NCI-H524 treated with DMSO at 0.1 percent for 48 hours (cell line): ENCODE data around the gene RPL38.

ENCODE experiments used
- DNase-seq: peaks from one replicate; lab custom pipeline; 2025; lab: John Stamatoyannopoulos, UW

The RPL38 gene

DNA sequence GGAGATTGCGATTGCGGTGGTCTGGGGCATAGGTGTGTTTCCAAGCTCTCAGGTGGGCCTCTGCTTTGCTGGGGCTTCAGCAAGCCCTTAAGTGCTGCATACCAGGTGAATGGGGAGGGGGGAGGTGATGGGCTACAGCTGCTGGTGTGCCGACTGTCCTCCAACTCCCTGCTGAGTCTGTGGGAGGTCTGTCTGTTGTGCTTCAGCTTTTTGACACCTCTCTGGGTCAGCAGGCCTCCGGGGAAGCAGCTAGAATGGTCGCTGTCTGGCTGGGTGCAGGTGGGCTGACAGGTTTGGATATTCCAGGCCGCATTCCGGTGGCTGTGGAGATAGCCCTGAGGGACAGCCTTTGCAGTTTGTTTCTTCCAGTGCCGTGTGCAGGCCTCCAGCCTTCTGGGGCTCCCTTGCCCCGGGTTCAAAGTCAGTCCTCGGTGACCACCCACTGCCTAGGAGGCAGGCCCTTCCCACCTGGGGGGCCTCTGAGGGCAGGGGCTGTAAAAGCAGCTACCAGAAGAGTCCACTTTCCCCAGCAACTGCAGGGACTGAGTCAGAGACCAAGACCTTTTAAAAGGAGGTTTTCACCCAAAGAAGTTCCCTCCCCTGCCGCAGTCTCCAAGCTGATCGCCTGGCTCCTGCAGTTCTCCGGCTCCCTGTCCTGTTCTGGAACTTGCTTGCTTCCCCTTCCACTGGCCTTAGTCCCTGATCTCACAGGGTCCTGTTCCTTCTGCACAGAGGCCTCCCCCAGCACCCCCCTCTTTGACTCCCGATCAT lies 7.8 kb downstream of the RPL38 start:
- no peak for DNase-seq

DNA sequence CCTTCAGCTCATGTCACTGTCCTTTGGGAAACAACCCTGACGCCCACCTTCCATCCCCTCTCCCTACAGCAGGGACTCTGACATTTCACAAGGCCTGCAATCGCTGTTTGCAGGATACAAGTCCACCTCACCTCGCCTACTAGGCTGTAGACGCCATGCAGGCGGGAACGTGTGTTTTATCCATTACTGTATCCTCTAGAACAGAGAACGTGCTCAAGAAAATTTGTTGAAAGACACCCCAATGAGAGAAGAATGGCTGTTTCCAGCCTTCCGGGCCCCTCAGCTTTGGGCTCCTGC lies 8.4 kb downstream of the RPL38 start:
- no peak for DNase-seq

DNA sequence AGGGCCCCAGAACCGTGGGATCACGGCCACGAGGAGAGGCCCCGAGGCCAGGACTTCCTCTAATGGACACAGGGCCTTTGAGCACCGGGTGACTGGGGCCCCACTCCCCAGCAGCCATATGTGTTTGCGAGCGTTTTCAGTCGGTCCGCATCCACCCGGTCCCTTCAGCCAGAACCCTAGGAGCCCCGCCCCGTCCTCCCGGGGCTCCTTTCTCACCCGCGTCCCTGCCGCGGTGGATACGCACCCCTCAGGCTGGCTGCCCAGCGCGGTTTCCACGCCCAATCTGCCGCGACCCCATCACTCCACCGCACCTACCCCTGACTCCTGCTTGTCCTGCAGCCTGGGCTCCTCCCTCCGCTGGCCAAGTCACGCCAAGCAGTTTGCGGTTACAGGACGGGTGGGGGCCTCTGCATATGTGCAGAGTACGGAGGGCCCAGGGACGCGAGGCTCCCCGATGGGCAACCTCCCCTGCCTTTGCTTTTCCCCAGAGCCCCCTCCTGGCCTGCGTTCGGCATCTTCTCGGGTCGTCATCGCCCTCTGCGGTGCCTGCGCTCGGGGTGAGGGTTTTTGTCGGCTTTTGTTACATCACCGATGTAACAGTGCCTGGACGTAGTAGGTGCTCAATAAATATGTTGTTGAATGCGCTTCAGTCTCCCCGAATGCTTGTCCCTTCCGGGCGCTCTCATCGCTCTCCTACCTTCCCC lies 8.9 kb downstream of the RPL38 start:
- DNase-seq: no peak

DNA sequence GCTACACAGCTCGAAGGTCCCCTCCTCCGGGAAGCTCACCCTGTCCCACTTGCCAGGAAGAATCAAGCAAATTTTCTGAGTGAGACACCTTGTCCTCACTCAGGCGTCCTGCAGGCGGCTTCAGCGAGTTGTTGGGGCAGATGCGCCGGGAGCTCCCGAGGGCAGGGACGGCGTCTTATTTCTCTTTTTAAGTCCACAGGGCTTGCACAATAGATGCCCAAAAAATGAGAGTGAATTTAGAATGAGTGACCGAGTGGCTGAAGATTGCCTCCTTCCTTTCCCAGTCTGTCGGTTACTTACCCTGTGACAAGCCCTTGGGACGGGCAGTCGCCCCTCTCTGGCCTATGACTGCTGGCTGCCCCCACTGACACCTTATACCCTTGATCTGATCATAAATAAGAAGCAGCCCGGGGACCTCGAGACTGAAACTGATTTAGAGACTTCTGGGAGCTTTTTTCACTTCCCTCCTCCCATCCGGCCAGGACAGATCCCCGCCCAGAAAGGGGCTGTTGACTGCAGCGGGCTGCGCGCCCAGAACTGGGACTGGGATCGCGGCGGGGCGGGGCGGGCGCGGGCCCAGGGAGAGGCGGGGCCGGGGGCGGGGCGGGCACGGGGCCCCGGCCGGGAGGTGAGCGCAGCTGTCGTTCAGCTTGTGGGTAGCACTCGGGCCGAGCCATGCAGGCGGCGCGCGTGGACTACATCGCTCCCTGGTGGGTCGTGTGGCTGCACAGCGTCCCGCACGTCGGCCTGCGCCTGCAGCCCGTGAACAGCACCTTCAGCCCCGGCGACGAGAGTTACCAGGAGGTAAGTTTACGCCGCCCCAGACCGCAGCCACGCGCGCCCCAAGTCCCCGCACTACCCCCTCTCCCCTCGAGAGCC lies 9.7 kb downstream of the RPL38 start, which contains the start of gene TTYH2:
TTYH2 (plus strand) TSS at position 659 of the 879 bp plus-strand sequence; CDS start at position 676, 17 bp downstream.
- DNase-seq: peak; percentile 72

DNA sequence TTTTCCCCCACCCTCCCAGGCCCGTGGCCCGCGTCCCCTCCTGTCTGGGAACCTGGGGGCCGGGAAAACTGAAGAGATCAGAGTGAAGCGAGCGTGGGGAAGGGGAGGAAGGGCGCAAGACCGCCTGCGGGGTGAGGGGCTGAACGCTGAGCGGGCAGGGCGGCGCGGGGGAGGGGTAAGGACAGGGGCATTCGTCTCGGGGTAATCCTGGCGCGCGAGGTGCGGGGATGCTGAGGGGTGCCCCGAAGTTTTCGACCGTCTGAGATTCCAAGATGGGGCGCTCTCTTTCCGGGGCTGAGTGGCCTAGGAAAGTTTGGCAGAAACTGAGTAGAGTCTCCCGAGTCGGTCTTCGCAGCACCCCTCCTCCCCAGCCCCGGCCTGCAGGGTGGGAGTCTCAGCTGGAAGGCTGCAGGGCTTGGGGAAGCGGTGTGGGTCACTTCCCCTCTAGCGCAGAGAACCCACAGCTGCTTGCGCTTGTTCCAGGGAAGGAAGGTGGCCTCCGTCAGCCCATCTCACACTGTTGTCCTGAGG lies 10.4 kb downstream of the RPL38 start:
- DNase-seq: peak; percentile 12

DNA sequence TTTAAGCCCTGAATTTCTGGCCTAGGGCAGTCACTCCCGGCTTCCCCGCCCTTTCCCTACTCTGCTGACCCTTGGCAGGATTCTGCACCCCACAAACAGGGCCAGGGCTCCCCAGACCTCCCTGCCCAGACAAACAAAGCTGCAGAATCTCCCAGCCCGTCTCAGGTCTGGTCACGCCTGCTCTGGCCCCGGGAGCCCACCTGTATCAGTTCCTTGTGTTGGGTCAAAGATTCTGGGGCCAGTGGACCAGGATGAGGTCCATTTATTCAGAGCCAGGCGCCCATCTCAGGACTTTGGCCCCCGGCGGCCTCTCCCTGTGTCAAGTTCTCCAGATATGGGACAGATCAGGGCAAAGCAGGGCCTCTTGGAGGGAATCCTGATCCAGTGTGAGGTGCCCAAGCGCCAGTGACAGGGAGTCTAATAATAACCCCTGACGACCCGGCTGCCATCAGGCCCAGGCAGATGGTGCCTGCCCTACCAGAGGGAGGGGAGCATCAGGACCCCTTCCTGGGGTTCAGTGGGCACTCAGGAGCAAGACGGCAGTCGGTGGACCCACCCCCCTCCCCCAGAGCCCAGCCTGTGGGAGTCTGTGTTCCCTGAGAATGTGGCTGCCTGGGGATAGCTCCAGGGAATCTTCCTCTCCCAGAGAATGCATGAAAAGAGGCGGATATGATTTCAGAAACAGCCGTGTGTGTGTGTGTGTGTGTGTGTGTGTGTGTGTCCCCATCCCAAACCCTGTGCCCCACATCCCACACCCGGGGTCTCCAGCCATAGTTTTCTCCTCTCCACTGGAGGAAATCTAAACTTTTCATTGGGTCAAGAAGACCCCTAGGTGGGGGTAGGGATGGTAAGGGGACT lies 11.2 kb downstream of the RPL38 start:
- DNase-seq: no peak

DNA sequence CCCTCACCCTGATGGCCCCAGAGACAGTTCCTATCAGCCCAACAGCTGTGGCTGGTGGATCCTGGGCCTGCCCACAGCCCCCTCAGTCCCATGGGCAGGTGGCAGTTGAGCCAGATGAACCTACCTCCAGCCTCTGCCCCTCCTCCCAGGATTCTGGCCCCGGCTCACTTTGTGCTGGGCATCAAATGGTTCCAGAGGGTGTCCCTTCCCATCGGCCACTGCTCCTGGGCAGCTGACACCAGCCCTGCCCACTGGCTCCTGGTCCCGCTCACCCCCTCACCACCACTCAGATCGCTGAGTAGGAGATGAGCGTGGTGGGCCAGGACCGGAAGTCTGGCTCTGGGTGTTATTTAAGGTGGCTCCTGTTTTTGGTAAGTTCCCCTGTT lies 11.9 kb downstream of the RPL38 start:
- no peak for DNase-seq

DNA sequence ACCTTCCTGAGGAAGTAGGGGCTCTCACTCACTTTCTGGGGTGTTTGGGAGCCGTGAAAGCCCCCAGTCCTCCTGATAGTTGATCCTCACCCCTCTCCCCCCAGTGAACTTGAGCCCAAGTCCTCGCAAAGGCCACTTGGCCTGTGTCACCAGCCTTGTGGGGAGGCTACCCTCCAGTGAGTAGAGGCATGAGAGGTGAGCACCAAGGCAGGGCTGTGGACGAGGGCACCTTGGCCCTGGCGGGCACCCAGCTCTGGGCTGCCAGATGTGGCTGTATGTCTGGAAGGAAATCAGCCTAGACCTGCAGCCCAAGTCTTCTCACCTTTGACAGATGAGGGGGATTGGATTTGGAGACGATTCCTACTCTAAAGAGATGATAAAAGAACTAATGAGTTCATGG lies 13.0 kb downstream of the RPL38 start:
- no peak for DNase-seq

DNA sequence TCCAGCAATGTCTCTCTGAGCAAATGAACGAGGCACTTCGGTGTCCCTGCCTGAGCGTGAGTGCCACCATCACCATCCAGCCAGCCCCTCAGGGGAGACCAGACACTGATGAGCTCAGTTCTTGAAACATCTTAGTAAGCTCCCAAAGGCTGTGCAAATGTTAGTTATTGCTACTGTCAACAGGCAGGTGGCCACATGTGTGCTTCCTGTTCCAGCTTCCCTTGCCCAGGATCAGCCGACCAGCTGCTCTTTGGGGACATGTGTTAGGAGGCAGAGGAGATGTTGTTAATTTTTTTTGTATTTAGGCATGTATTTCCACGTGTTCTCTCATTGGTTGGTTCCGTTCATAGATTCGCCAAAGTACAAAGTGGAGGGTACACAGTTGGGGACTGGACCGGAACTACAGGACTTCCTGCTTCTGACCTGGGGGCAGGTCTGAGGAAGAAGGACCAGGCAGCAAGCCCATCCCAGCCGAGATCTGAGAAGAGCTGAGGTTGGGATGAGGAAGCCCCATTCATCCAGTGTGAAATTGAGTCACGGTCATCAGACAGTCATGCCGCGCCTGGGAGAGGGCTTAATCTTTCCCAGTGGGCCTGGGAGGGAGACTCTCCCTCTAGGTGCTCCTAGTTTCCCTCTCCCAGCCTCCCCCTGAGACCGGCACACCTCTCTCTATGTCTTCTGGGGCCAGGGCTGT lies 13.7 kb downstream of the RPL38 start:
- no peak for DNase-seq

DNA sequence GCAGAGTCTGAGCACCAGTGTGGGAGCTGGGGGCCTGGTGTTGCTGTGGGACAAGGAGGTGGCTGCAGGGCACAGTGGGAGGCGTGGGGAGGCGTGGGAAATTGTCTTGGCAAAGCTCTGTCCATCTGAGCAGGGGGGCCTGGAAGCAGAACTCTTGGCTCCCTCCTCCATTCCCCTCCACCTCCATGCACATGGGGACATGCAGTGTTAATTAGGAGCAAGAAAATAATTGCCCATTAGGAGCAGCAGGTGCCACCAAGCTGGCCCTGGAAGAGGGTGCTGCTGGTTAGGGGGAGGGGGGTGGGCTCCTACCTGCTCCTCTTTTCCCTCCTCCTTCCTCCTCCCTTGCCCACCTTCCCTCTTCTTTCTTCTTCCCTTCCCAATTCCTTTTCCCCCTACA lies 14.4 kb downstream of the RPL38 start:
- DNase-seq: no peak

DNA sequence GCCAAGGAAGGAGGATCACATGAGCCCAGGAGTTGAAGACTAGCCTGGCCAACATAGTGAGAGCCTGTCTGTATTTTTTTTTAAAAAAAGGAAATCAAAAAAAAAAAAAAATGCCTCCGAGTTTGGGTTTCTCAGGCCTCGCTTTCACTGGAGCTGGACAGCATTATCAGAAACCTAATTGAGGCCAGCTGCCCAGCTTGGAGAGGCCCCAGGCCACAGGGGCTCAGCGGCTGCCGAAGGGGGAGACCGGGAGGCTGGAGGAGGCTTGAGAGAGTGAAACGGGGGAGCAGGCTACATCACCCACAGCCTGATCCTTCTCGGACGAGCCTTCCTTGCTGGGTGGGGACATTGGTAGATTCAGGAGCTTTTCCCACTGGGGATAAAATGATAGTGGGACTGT lies 15.0 kb downstream of the RPL38 start:
- no peak for DNase-seq

DNA sequence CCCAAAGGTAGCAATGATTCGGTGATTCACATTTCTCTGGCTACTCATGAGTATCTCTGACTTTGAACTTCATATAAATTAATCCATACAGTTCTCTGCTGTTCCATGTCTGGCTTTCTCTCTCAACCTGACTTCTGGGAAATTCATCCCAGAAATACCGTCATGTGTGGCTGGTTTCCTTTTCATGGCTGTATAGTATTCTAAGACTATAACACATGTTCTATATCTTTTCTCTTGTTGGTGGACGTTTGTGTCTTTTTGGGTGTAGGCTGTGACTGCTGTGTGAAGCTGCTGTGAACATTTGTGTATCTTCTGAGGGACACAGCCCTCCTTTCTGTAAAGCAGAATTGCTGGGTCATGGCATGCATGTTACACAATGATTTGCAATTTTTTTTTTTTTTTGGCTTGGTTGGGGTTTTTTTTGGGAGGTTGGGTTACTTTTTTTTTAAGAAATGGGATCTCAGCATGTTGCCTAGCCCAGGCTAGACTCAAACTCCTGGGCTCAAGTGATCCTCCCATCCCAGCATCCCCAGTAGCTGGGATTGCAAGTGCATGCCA lies 16.2 kb downstream of the RPL38 start:
- no peak for DNase-seq

DNA sequence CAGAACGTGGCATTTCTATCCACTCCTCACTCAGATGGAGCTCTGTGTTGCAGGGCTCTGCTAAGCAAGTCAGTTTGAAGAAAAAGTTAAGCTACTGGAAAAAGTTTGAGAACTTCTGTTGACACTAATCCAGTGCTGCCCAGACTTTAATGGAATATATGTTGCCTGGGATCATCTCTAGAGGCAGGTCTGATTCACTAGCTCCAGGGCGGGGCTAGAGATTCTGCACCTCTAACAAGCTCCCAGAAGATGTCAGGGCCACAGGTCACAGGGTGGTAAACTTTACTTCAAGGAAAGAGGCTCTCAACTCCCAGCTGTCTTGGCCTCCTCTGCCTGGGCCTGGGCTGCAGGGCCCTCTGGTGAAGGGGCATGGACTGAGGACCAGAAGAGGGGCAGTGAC lies 16.7 kb downstream of the RPL38 start:
- DNase-seq: no peak

DNA sequence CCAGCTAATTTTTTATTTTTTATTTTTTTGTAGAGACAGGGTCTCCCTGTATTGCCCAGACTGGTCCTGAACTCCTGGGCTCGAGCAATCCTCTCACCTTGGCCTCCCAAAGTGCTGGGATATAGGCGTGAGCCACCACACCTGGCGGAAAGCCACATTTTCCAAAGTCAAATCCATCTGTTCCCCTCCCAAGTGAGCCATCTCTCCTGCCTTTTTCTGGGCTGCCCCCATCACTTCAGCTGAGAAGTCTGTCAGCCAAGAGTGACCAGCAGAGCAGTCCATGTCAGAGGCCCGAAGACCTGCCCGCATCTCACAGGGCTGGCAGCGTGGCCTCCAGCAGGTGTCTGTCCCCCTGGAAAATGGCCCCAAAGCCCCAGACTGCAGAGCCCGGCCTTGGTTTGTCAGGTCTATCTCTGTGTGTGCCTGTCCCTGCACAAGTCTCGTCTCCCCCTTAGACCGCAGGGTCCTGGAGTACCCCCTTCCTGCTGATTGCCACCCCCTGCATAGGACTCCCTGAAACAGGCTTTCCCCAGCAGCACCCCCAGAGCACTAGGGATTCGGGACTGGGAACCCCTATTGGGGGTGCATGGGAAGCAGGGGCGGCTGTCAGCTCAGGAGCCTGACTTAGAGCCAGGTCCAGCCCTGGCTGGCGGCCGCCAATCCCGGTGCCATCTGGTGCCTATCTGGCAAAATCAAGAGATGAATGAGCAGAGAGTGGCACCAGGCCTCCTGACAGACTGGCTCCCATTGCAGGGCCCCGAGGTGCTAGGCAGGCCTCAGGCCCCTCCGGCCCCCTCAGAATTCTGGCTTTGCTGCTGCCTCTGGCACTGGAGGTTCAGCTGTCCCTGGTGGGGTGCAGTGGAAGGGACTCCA lies 17.7 kb downstream of the RPL38 start:
- DNase-seq: no peak

DNA sequence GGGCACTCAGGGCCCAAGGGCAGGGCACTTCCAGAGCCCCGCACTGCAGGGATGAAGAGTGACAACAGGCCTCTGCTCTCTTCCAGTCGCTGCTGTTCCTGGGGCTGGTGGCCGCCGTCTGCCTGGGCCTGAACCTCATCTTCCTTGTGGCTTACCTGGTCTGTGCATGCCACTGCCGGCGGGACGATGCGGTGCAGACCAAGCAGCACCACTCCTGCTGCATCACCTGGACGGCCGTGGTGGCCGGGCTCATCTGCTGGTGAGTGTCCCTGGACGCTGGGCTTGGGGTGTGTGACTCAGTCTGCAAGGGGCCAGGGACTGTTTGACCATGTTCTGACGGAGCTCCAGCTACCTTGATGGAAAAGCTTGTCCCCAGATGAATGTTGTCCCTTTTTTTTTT lies 18.9 kb downstream of the RPL38 start:
- DNase-seq: no peak

DNA sequence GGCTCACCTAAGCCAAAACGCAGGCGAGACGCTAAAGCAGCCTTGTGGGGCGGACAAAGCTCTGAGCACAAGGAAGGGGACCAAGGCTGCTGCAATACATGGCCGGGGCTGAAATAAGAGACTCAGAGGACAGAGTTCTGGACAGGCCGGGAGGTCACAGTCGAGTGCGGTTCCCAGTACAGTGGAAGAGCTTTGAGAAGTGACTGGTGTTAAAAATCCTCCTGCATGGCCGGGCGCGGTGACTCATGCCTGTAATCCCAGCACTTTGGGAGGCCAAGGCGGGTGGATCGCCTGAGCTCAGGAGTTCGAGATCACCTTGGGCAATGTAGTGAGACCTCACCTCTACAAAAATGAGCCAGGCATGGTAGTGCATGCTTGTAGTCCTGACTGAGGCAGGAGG lies 20.4 kb downstream of the RPL38 start:
- DNase-seq: no peak

DNA sequence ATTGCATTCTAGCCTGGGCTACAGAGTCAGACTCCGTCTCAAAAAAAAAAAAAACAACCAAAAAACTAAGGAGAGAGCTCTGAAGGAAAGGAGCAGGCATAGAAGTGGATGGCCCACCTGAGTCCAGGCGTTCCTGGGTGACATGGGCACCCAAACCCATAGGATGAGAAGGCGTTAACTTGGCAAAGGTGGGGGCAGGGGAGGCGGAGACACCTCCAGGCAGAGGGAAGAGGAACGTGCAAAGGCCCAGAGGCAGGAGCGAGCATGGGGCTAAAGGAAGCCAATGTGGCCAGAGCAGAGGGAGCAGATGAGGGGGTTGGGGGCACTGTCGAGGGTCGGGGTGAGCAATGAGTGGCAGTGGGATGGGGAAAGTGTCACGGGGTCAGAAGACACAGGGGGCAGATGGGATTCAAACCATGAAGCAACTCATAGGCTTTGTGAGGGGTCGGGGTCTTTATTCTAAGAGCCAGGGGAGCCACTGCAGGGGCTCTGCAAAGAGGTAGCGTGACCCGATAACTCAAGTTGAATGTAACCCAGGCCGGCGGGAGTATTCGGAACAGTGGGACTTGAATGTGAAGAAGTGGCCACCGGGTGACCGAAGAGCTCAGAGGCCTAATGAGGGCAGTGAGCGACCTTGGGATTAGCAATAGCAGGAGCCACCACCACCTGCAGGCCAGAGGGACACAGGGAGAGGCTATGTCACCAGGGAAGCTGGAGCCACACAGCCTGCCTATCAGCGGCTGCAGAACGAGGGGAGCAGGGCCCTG lies 21.7 kb downstream of the RPL38 start:
- DNase-seq: no peak

DNA sequence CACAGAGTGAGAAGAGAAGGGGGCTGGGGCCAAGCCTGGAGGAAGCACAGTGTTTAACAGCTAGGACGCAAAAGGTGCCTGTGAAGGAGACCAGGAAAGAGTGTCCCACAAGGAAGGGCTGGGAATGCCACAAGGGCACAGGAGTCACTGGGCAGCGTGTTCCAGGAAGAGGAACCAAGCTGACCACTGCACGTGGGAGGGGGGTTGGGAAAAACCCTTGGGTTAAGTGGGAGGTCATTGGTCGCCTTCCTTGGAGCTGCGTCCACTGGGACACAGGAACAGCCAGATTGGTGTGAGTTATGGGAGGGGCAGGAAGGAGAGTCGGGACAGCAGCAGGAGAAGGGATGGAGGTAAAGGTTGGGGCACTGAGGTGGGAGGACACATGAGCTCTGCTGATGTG lies 22.8 kb downstream of the RPL38 start:
- no peak for DNase-seq
